Lung (tissue), 12 donors: ENCODE data around the gene MAPKAPK2. TPM values are rescaled to one million over a fixed set of nuclear protein-coding genes. Genes with fewer than 3 reads are reported as not detected.

Source experiments
- ATAC-seq: fragments of 200-7000 bp; cut with Tn5 transposase; one replicate; pipeline ENCODE4 v1.9.1; 2020; ENCODE audit warnings: moderate number of reproducible peaks; ENCODE audit not compliant: insufficient read depth, low FRiP score
- DNase-seq, 3 donors: peaks; one replicate each; pipeline ENCODE4 v3.0.0-alpha.2; 2013 to 2017
- H3K27ac ChIP-seq, 2 donors: one replicate each; pipeline ENCODE4 v1.5.1; 2013; ENCODE audit warnings: mild to moderate bottlenecking in 2 of 2, moderate library complexity in 2 of 2, control low read depth in 1 of 2, inconsistent platforms in 1 of 2, low read depth in 1 of 2, low read length in 1 of 2
- H3K27me3 ChIP-seq, 3 donors: one replicate each; pipeline ENCODE4 v1.5.1; 2013; ENCODE audit warnings: low read length in 2 of 3; ENCODE audit not compliant: control insufficient read depth in 3 of 3, insufficient read depth in 3 of 3
- H3K36me3 ChIP-seq, 4 donors: one replicate each; pipeline ENCODE4 v1.5.1; 2013; ENCODE audit warnings: low read length in 4 of 4, mild to moderate bottlenecking in 1 of 4, moderate library complexity in 1 of 4; ENCODE audit not compliant: control insufficient read depth in 4 of 4, insufficient read depth in 4 of 4
- H3K4me1 ChIP-seq, 5 donors: one replicate each; pipeline ENCODE4 v1.5.1; 2013; ENCODE audit warnings: low read length in 5 of 5, mild to moderate bottlenecking in 2 of 5, moderate library complexity in 1 of 5; ENCODE audit not compliant: control insufficient read depth in 5 of 5, insufficient read depth in 5 of 5
- H3K4me3 ChIP-seq: one replicate; pipeline ENCODE4 v1.5.1; 2013; ENCODE audit warnings: mild to moderate bottlenecking, control low read depth, moderate library complexity
- H3K9ac ChIP-seq, 2 donors: one replicate each; pipeline ENCODE4 v1.5.1; 2013; ENCODE audit warnings: low read length in 2 of 2, control low read depth in 1 of 2; ENCODE audit not compliant: insufficient read depth in 1 of 2
- H3K9me3 ChIP-seq, 4 donors: one replicate each; pipeline ENCODE4 v1.5.1; 2013; ENCODE audit warnings: low read length in 3 of 4, mild to moderate bottlenecking in 1 of 4, moderate library complexity in 1 of 4; ENCODE audit not compliant: control insufficient read depth in 4 of 4, insufficient read depth in 3 of 4
- WGBS, 2 donors: extraction: QIAGEN DNeasy Blood & Tissue Kit; methylation state at CpG; one replicate each; pipeline ENCODE4 v1.1.7; 2013; 5-methylcytosine and 5-hydroxymethylcytosine counted together
- polyA plus RNA-seq, 2 donors: library from polyadenylated mRNA; stranded (reverse); fragments of 200-250 nt; gene quantifications; one replicate each; pipeline ENCODE4 v1.2.1, GENCODE V29; 2013
- total RNA-seq, 2 donors: library from RNA; depleted of rRNA in 1 of 2; stranded (reverse); fragments of >200 nt in 1 of 2; gene quantifications; one replicate each; pipeline ENCODE4 v1.2.1, GENCODE V29; 2014 to 2021
- TF ChIP-seq, protein P1 (sequence below): IDR thresholded peaks from 2 replicates; pipeline ENCODE4 v1.5.1; 2012; ENCODE audit warnings: mild to moderate bottlenecking; ENCODE audit errors: control extremely low read depth, extremely low read depth
- donor health status: control.
- donor health status: control.
- donor health status: Bipolar disorder and iron deficiency.
- donor health status: healthy.
- donor health status: DM: yes; HTN: yes; CAD: no.

MAPKAPK2 gene
- total and polyA plus RNA-seq, 4 donors = 35.8 to 116 (median 75.1) TPM

DNA sequence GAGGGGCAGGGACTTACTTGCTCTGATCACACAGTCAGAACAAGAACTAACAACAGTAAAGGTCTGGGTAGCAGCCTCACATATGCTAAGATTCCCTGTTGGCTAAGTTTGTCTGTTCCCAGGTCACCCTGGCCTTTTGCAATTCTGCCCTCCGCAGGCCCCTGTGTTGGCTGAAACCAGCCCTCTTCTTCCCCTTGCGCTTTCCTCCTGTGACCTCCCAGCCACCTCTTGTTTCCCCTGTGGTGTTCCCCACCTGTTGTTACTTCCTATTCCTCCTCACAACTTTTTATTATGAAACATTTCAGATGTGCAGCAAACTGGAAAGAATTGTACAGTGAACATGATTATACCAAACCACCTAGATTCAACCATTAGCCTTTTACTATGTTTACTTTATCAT, 23.4 kb downstream of the MAPKAPK2 start:
- Histone ChIP-seq H3K9ac (no peak overlapping the region), H3K4me1 (peaks cover 35 to 77% (median 39%) of the 10 kb centered on the region in 5 donors), H3K27ac (peak overlapping the region in 1 of 2 donors; percentile 63), H3K36me3 (peaks cover 0 to 1% (median 0%) of the 10 kb centered on the region in 4 donors), H3K27me3 (no peaks in the 10 kb centered on the region), H3K4me3 (no peak overlapping the region), H3K9me3 (no peaks in the 10 kb centered on the region)
- 27 to 62% methylated on average over 2 of the region's 2 CpGs for WGBS, 2 donors
- ATAC-seq = no peak
- DNase-seq = peak in 2 of 3 donors; percentile 30 to 37
- TF ChIP-seq, protein P1, sequence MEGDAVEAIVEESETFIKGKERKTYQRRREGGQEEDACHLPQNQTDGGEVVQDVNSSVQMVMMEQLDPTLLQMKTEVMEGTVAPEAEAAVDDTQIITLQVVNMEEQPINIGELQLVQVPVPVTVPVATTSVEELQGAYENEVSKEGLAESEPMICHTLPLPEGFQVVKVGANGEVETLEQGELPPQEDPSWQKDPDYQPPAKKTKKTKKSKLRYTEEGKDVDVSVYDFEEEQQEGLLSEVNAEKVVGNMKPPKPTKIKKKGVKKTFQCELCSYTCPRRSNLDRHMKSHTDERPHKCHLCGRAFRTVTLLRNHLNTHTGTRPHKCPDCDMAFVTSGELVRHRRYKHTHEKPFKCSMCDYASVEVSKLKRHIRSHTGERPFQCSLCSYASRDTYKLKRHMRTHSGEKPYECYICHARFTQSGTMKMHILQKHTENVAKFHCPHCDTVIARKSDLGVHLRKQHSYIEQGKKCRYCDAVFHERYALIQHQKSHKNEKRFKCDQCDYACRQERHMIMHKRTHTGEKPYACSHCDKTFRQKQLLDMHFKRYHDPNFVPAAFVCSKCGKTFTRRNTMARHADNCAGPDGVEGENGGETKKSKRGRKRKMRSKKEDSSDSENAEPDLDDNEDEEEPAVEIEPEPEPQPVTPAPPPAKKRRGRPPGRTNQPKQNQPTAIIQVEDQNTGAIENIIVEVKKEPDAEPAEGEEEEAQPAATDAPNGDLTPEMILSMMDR = no peak

DNA sequence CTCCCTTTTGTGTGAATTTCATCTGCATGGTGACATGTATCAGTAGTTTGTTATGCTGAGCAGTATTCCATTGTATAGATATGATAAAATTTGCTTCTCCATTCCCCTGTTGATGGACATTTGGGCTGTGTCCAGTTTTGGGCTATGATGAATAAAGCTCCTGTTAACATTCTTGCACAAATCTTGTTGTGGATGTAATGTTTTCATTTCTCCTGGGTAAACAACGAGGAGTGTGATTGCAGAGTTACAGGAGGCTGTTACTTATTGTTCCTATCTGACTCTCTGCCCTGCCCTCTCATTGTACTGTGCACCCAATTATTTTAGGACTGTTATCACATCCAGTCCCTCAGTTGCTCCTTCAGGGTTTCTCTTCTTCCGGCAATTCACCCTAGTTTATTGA, 24.2 kb downstream of the MAPKAPK2 start:
- TF ChIP-seq, protein P1 = no peak
- Histone ChIP-seq H3K27ac (peak overlapping the region in 1 of 2 donors; percentile 12), H3K4me3 (no peak overlapping the region), H3K27me3 (no peaks in the 10 kb centered on the region), H3K9ac (no peak overlapping the region), H3K9me3 (no peaks in the 10 kb centered on the region), H3K4me1 (peaks cover 38 to 77% (median 42%) of the 10 kb centered on the region in 5 donors), H3K36me3 (no peaks in the 10 kb centered on the region)
- 45 to 54% methylated on average over 2 of the region's 2 CpGs for WGBS, 2 donors
- DNase-seq (peak in 2 of 3 donors; percentile 69 to 71), ATAC-seq (no peak)

DNA sequence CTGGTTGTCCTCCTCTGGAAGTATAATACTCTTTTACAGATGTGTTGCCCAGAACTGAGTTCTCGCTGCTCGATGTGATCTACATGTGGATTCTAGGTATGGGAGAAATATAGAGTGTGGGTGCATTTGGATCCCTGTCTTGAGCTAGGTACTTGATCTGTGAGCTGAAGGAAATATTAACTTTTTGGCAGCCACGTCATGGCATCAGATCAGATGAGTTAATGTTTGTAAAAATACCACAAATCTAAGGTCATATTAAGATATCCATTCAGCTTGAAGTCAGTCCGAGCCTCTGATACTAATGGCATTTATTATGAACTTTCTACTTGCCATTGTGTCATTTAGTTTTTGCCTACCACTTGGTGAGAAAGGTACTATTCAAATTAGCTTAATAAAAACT, 24.6 kb downstream of the MAPKAPK2 start:
- 70 to 81% methylated on average over 4 of the region's 4 CpGs for WGBS, 2 donors
- Histone ChIP-seq H3K27ac (peak overlapping the region in 1 of 2 donors; percentile 12), H3K4me3 (no peak overlapping the region), H3K36me3 (no peaks in the 10 kb centered on the region), H3K4me1 (peaks cover 38 to 77% (median 46%) of the 10 kb centered on the region in 5 donors), H3K27me3 (no peaks in the 10 kb centered on the region), H3K9ac (no peak overlapping the region), H3K9me3 (no peaks in the 10 kb centered on the region)
- TF ChIP-seq, protein P1 = no peak
- DNase-seq (no peak), ATAC-seq (no peak)

DNA sequence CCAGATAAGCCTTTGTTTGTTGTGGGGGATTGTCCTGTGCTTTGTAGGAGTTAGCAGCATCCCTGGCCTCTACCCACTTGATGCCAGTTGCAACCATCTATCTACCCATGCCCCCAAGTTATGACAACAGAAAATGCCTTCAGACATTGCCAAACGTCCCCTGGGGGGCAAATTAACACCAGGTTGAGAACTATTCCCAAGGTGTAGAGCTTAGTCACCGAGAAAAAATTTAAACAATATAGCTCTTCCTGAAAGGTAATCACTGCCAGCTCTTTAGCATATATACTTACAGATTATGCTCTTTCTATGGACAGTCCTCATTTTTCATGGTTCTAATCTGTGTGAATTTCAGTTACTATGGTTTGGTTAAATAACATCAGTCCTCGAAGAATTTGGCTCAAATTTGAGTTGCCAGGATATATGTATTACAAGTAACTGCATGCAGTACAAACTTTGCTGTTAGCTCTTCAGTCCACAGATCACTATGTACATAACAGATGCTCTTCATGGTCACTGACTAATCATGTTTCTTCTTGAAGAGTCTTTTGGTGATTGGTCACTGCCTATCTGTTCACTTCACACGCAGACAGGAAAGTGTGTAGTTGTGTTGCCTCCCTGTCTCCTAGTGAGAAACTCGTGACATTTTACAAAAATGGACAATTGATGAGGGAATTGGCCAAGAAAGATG, 25.2 kb downstream of the MAPKAPK2 start:
- TF ChIP-seq, protein P1 = no peak
- H3K27me3 ChIP-seq = no peaks in the 10 kb centered on the region
- DNase-seq (peak in 1 of 3 donors; percentile 37), ATAC-seq (no peak)
- peaks cover 33 to 74% (median 48%) of the 10 kb centered on the region in 5 donors for H3K4me1 ChIP-seq
- 55 to 77% methylated on average over 5 of the region's 5 CpGs for WGBS, 2 donors
- no peak overlapping the region for H3K4me3 ChIP-seq
- H3K27ac ChIP-seq = peak overlapping the region in 1 of 2 donors; percentile 26
- H3K36me3 ChIP-seq = no peaks in the 10 kb centered on the region
- no peak overlapping the region for H3K9ac ChIP-seq
- no peaks in the 10 kb centered on the region for H3K9me3 ChIP-seq
